Trophoblast cell (in vitro differentiated cells and primary cell): ENCODE results near the gene RBM38.
A peak's percentile ranks its signal among the peaks of the same experiment; 100 is the strongest.

Experiments used
- DNase-seq, 2 donors: peaks; one replicate each; pipeline ENCODE4 v3.0.0-alpha.2; 2016
- H2AFZ ChIP-seq: 2 replicates; pipeline ENCODE4 v1.6.1; 2013; ENCODE audit warnings: low read length, moderate library complexity, mild to moderate bottlenecking; ENCODE audit not compliant: insufficient read depth, poor library complexity
- H2AK5ac ChIP-seq: 2 replicates; pipeline ENCODE4 v1.6.1; 2013; ENCODE audit warnings: mild to moderate bottlenecking, low read length
- H2BK120ac ChIP-seq: 2 replicates; pipeline ENCODE4 v1.6.1; 2013; ENCODE audit warnings: low read length, mild to moderate bottlenecking, moderate library complexity; ENCODE audit not compliant: insufficient read depth, poor library complexity
- H2BK12ac ChIP-seq: 2 replicates; pipeline ENCODE4 v1.6.1; 2013; ENCODE audit warnings: mild to moderate bottlenecking, low read length, moderate library complexity
- H2BK5ac ChIP-seq: 2 replicates; pipeline ENCODE4 v1.6.1; 2013; ENCODE audit warnings: low read length, low read depth, moderate library complexity, mild to moderate bottlenecking; ENCODE audit not compliant: poor library complexity
- H3K14ac ChIP-seq: 2 replicates; pipeline ENCODE4 v1.6.1; 2013; ENCODE audit warnings: mild to moderate bottlenecking, low read length
- H3K18ac ChIP-seq: 2 replicates; pipeline ENCODE4 v1.6.1; 2013; ENCODE audit warnings: mild to moderate bottlenecking, low read length
- H3K23ac ChIP-seq: 2 replicates; pipeline ENCODE4 v1.6.1; 2013; ENCODE audit warnings: low read length
- H3K27ac ChIP-seq: 2 replicates; pipeline ENCODE4 v1.5.1; 2013; ENCODE audit warnings: low read depth, mild to moderate bottlenecking, inconsistent platforms, low read length, moderate library complexity
- H3K27me3 ChIP-seq: 2 replicates; pipeline ENCODE4 v1.6.1; 2013; ENCODE audit warnings: inconsistent platforms, mild to moderate bottlenecking, low read length, moderate library complexity; ENCODE audit not compliant: insufficient read depth
- H3K36me3 ChIP-seq, 2 experiments: 1 replicate in 1 of 2; 2 replicates in 1 of 2; pipeline ENCODE4 v1.6.1; 2013; ENCODE audit warnings: low read length in 2 of 2, mild to moderate bottlenecking in 2 of 2, moderate library complexity in 1 of 2; ENCODE audit not compliant: insufficient read depth in 2 of 2, control insufficient read depth in 1 of 2
- H3K4ac ChIP-seq: 2 replicates; pipeline ENCODE4 v1.6.1; 2013; ENCODE audit warnings: low read depth, mild to moderate bottlenecking, low read length, moderate library complexity
- H3K4me1 ChIP-seq, 2 experiments: 1 replicate in 1 of 2; 2 replicates in 1 of 2; pipeline ENCODE4 v1.6.1; 2013; ENCODE audit warnings: low read length in 2 of 2, mild to moderate bottlenecking in 2 of 2, moderate library complexity in 1 of 2; ENCODE audit not compliant: insufficient read depth in 2 of 2, control insufficient read depth in 1 of 2
- H3K4me2 ChIP-seq: 2 replicates; pipeline ENCODE4 v1.6.1; 2013; ENCODE audit warnings: inconsistent platforms, mild to moderate bottlenecking, low read length, moderate library complexity
- H3K4me3 ChIP-seq: 2 replicates; pipeline ENCODE4 v1.5.1; 2013; ENCODE audit warnings: mild to moderate bottlenecking, low read depth, low read length, inconsistent platforms
- H3K79me1 ChIP-seq: one replicate; pipeline ENCODE4 v1.6.1; 2013; ENCODE audit warnings: low read length
- H3K79me2 ChIP-seq: 2 replicates; pipeline ENCODE4 v1.6.1; 2013; ENCODE audit warnings: low read length, mild to moderate bottlenecking; ENCODE audit not compliant: control insufficient read depth, insufficient read depth, poor library complexity
- H3K9ac ChIP-seq: 2 replicates; pipeline ENCODE4 v1.6.1; 2013; ENCODE audit warnings: mild to moderate bottlenecking, low read length
- H3K9me3 ChIP-seq: 2 replicates; pipeline ENCODE4 v1.6.1; 2013; ENCODE audit warnings: low read depth, mild to moderate bottlenecking, control low read depth, inconsistent platforms, low read length; ENCODE audit not compliant: insufficient read depth
- H4K12ac ChIP-seq: 2 replicates; pipeline ENCODE4 v1.6.1; 2013; ENCODE audit warnings: low read depth, mild to moderate bottlenecking, low read length, moderate library complexity
- H4K8ac ChIP-seq: 2 replicates; pipeline ENCODE4 v1.6.1; 2013; ENCODE audit warnings: low read depth, mild to moderate bottlenecking, low read length, moderate library complexity
- H4K91ac ChIP-seq: one replicate; pipeline ENCODE4 v1.6.1; 2013; ENCODE audit warnings: low read depth, mild to moderate bottlenecking, low read length, moderate library complexity
- WGBS: extraction: QIAGEN DNeasy Blood & Tissue Kit; methylation state at CpG from one replicate; pipeline ENCODE4 v1.1.7; 2013; ENCODE audit warnings: missing lambda C conversion rate; ENCODE audit not compliant: insufficient read length, insufficient coverage; ENCODE audit errors: extremely low coverage; 5-methylcytosine and 5-hydroxymethylcytosine counted together

Gene RBM38

DNA sequence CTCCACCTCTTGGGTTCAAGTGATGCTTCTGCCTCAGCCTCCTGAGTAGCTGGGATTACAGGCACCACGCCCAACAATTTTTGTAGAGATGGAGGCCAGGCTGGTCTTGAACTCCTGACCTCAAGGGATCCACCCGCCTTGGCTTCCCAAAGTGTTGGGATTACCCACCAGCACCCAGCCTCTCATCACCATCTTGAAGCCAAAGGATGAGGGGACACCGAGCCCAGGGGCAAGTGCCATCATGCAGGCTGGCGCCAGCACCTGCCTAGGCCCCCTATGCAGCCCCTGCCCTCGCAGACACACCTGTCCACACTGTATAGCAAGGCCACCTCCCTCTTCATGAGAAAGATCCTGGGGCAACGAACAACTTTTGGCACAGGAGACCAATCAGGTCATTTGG lies 5.3 kb upstream of the RBM38 start:
- H3K27me3 ChIP-seq = no peaks in the 10 kb centered on the region
- no peak overlapping the region for H3K4me3 ChIP-seq
- H3K9me3 ChIP-seq = peaks cover 4% of the 10 kb centered on the region
- no CpG with 5 or more reads among the region's 6 CpGs for WGBS
- peaks cover 14 to 15% of the 10 kb centered on the region in 2 experiments for H3K4me1 ChIP-seq
- H4K8ac ChIP-seq = no peak overlapping the region
- no peak overlapping the region for H2BK5ac ChIP-seq
- H3K36me3 ChIP-seq = peaks cover 0 to 5% of the 10 kb centered on the region in 2 experiments
- no peak overlapping the region for H2AFZ ChIP-seq
- no peak overlapping the region for H2BK12ac ChIP-seq
- H4K12ac ChIP-seq = no peak overlapping the region
- H3K4me2 ChIP-seq = no peak overlapping the region
- H3K27ac ChIP-seq = no peak overlapping the region
- no peak overlapping the region for H3K23ac ChIP-seq
- no peak overlapping the region for H3K18ac ChIP-seq
- no peak overlapping the region for H3K14ac ChIP-seq
- H3K9ac ChIP-seq = no peak overlapping the region
- DNase-seq = no peak
- H2BK120ac ChIP-seq = no peak overlapping the region
- peaks cover 2% of the 10 kb centered on the region for H3K79me2 ChIP-seq
- peaks cover 14% of the 10 kb centered on the region for H3K79me1 ChIP-seq
- H3K4ac ChIP-seq = no peak overlapping the region
- H4K91ac ChIP-seq = no peak overlapping the region
- H2AK5ac ChIP-seq = no peak overlapping the region

- H3K14ac ChIP-seq = no peak overlapping the region
- no peak overlapping the region for H3K23ac ChIP-seq
- no peak overlapping the region for H2AFZ ChIP-seq
- no peak overlapping the region for H3K4me2 ChIP-seq
- H4K12ac ChIP-seq = no peak overlapping the region
- peaks cover 4% of the 10 kb centered on the region for H3K9me3 ChIP-seq
- peaks cover 6% of the 10 kb centered on the region for H3K79me2 ChIP-seq
- H3K27me3 ChIP-seq = no peaks in the 10 kb centered on the region
- peaks cover 14 to 15% of the 10 kb centered on the region in 2 experiments for H3K4me1 ChIP-seq
- H3K9ac ChIP-seq = no peak overlapping the region
- peaks cover 17% of the 10 kb centered on the region for H3K79me1 ChIP-seq
- H2BK12ac ChIP-seq = no peak overlapping the region
- DNase-seq = no peak
- peaks cover 0 to 5% of the 10 kb centered on the region in 2 experiments for H3K36me3 ChIP-seq
- H4K91ac ChIP-seq = no peak overlapping the region
- no peak overlapping the region for H2BK120ac ChIP-seq
- no peak overlapping the region for H2AK5ac ChIP-seq
- WGBS = no CpG with 5 or more reads among the region's 4 CpGs
- H3K18ac ChIP-seq = no peak overlapping the region
- H3K4ac ChIP-seq = no peak overlapping the region
- no peak overlapping the region for H4K8ac ChIP-seq
- H3K4me3 ChIP-seq = no peak overlapping the region
- H2BK5ac ChIP-seq = no peak overlapping the region
- no peak overlapping the region for H3K27ac ChIP-seq
These were observed 4.4 kb upstream of the RBM38 start for GRCh38 chr20:57386762-57387161.

DNA sequence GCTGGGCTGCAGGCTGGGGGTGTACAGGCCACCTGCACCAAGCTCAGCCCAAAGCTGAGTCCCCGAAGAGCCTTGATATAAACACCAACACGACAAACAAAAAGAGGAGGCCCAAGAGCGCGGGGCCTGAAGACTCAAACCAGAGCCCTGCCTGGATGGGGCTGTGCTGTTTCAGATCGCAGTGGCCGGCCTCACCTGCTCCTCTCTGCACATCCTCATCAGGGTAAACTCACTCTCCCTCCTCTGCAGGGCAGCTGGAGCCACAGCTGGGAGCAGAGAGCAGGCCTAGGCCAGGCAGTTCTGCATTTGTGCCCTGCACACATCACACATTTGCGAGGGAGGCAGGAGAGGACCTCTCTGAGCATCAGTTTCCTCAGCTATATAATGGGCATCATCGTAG lies 3.7 kb upstream of the RBM38 start:
- Histone ChIP-seq H2BK120ac (no peak overlapping the region), H3K14ac (no peak overlapping the region), H3K79me2 (peaks cover 12% of the 10 kb centered on the region), H3K79me1 (peaks cover 22% of the 10 kb centered on the region), H4K91ac (no peak overlapping the region), H3K9ac (no peak overlapping the region), H3K27me3 (no peaks in the 10 kb centered on the region), H3K27ac (no peak overlapping the region), H3K23ac (no peak overlapping the region), H3K18ac (no peak overlapping the region), H3K9me3 (peaks cover 4% of the 10 kb centered on the region), H2BK5ac (no peak overlapping the region), H4K8ac (no peak overlapping the region), H3K4me3 (no peak overlapping the region), H3K4ac (no peak overlapping the region), H2AFZ (no peak overlapping the region), H3K36me3 (peaks cover 2 to 5% of the 10 kb centered on the region in 2 experiments), H3K4me1 (peaks cover 18 to 20% of the 10 kb centered on the region in 2 experiments), H2AK5ac (no peak overlapping the region), H2BK12ac (no peak overlapping the region), H4K12ac (no peak overlapping the region), H3K4me2 (no peak overlapping the region)
- no CpG with 5 or more reads among the region's 8 CpGs for WGBS
- DNase-seq = no peak

- peak; percentile 71 to 85 for DNase-seq
- H3K9ac ChIP-seq = no peak overlapping the region
- H3K14ac ChIP-seq = no peak overlapping the region
- H4K91ac ChIP-seq = no peak overlapping the region
- H2BK120ac ChIP-seq = no peak overlapping the region
- no peak overlapping the region for H2BK5ac ChIP-seq
- H3K4ac ChIP-seq = no peak overlapping the region
- no peak overlapping the region for H3K4me3 ChIP-seq
- no peak overlapping the region for H3K23ac ChIP-seq
- H4K8ac ChIP-seq = no peak overlapping the region
- H3K79me2 ChIP-seq = peaks cover 13% of the 10 kb centered on the region
- peaks cover 22 to 24% of the 10 kb centered on the region in 2 experiments for H3K4me1 ChIP-seq
- H3K9me3 ChIP-seq = peaks cover 4% of the 10 kb centered on the region
- no peak overlapping the region for H3K4me2 ChIP-seq
- no peak overlapping the region for H2AFZ ChIP-seq
- H3K79me1 ChIP-seq = peaks cover 22% of the 10 kb centered on the region
- peak overlapping the region; percentile 21 for H2BK12ac ChIP-seq
- H2AK5ac ChIP-seq = no peak overlapping the region
- H3K27me3 ChIP-seq = no peaks in the 10 kb centered on the region
- H3K36me3 ChIP-seq = peaks cover 7 to 8% of the 10 kb centered on the region in 2 experiments
- no peak overlapping the region for H3K18ac ChIP-seq
- H3K27ac ChIP-seq = no peak overlapping the region
- H4K12ac ChIP-seq = no peak overlapping the region
- no CpG with 5 or more reads among the region's 7 CpGs for WGBS
These were observed 3.2 kb upstream of the RBM38 start for GRCh38 chr20:57387945-57388371.
